Stimulated activated effector memory CD8-positive, alpha-beta T cell treated with anti-CD3 and anti-CD28 coated beads, Interleukin-12 subunit alpha, Interleukin-12 subunit beta, amount 100 ng/mL, for 72 hours (primary cell): Measurements from ENCODE around the gene FOXO3.

Experiments used
- ATAC-seq: fragments of 150-1000 bp; cut with Tn5 transposase; 2 replicates; pipeline ENCODE4 v1.10.0; 2021
- DNase-seq, 2 donors: peaks; one replicate each; pipeline ENCODE4 v3.0.0; 2021 to 2022; ENCODE audit warnings: low spot score in 2 of 2
- H3K27ac Mint-ChIP-seq: one replicate; pipeline ENCODE4 v1.8.0; 2022; ENCODE audit warnings: mild to moderate bottlenecking, mixed read lengths
- H3K36me3 Mint-ChIP-seq: one replicate; pipeline ENCODE4 v1.8.0; 2022; ENCODE audit warnings: mild to moderate bottlenecking, mixed read lengths
- H3K4me1 Mint-ChIP-seq: one replicate; pipeline ENCODE4 v1.8.0; 2022; ENCODE audit warnings: mixed read lengths
- H3K4me3 Mint-ChIP-seq: one replicate; pipeline ENCODE4 v1.8.0; 2022; ENCODE audit warnings: mild to moderate bottlenecking, mixed read lengths
- H3K9me3 Mint-ChIP-seq: one replicate; pipeline ENCODE4 v1.8.0; 2022; ENCODE audit warnings: mixed read lengths

The FOXO3 gene

DNA sequence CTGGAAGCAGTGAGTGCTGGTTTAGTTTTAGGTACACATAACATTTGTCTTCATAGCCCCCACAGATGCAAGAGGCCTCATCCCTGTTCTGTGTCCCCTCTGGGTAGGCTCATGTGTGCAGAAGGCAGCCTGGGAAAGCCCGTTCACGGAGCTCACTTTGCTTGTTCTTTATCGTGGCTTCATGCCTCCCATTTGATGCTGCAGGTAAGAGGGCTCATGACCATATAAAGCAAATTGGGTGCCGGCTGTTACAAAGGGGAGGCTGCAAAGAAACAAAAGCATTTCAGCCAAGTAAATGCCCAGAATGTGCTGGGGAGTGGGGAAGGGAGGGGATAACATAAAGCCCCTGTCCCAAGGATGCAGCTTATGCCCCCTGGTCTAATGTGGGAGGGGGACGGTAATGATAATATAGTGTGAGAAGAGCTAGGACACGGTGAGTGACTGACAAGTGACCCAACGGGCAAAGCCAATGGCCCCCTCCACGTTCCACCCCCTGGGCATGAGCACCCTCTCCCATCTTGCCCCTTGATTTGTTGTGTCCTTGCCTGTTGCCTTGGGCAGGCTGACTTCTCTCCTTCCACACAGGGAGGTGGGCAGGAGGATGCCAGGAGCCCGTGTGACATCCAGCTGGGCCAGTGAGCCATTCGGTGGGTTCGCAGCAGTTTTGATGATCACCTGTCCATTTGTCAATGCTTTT, 138.0 kb downstream of the FOXO3 start:
- H3K36me3 Mint-ChIP-seq, result no peaks in the 10 kb centered on the region
- peaks cover 15% of the 10 kb centered on the region for H3K9me3 Mint-ChIP-seq
- no peaks in the 10 kb centered on the region for H3K4me1 Mint-ChIP-seq
- no peak for ATAC-seq
- H3K4me3 Mint-ChIP-seq, result no peak overlapping the region
- no peak for DNase-seq
- H3K27ac Mint-ChIP-seq, result no peak overlapping the region

- no peaks in the 10 kb centered on the region for H3K36me3 Mint-ChIP-seq
- no peak for DNase-seq
- H3K27ac Mint-ChIP-seq, result no peak overlapping the region
- ATAC-seq, result no peak
- H3K4me3 Mint-ChIP-seq, result no peak overlapping the region
- no peaks in the 10 kb centered on the region for H3K4me1 Mint-ChIP-seq
- peaks cover 15% of the 10 kb centered on the region for H3K9me3 Mint-ChIP-seq
Observed at GRCh38 chr6:108699290-108700041, 138.7 kb downstream of the FOXO3 start.

DNA sequence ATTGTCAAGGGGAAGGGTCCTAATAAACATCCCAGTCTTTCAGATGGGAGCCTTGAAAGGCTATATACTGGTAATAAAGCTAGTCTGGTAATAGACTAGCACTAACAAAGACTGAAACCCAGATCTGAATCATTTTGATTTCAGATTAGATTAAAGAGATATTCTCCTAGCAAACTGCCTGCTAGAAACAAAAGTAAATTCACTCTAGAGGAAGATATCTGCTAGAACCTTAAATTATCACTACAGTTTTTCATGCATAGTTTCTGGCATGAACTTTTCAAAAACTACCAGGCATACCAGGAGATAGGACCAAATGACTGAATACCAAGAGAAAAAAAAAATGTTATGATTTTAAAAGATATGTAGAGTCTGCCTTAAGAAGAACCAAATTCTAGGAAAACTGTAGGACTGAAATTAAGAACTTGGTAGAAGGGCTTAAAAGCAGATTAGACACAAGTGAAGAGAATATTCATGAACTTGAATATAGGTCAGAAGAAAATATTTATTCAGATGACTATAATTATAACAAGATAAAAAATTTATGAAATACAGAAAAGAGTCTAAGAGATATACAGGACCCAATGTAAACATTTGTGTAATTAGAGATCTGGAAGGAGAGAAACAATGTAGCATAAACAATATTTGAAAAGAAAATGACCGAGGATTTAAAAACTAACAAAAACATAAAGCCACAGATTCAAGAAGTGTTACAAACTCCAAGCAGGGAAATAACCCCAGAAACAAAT, 141.6 kb downstream of the FOXO3 start:
- H3K4me1 Mint-ChIP-seq, result no peaks in the 10 kb centered on the region
- H3K36me3 Mint-ChIP-seq, result no peaks in the 10 kb centered on the region
- peaks cover 15% of the 10 kb centered on the region for H3K9me3 Mint-ChIP-seq
- ATAC-seq (no peak), DNase-seq (no peak)
- H3K4me3 Mint-ChIP-seq, result no peak overlapping the region
- no peak overlapping the region for H3K27ac Mint-ChIP-seq

GRCh38 chr6:108706649-108707048, 145.9 kb downstream of the FOXO3 start:
- DNase-seq (no peak), ATAC-seq (no peak)
- Mint-ChIP-seq H3K4me3 (no peak overlapping the region), H3K9me3 (peaks cover 9% of the 10 kb centered on the region), H3K27ac (peak overlapping the region; percentile 32), H3K36me3 (no peaks in the 10 kb centered on the region), H3K4me1 (no peaks in the 10 kb centered on the region)

GRCh38 chr6:108707328-108707976, 146.7 kb downstream of the FOXO3 start:
- H3K9me3 Mint-ChIP-seq, result peaks cover 2% of the 10 kb centered on the region
- ATAC-seq (no peak), DNase-seq (no peak)
- H3K4me3 Mint-ChIP-seq, result no peak overlapping the region
- H3K36me3 Mint-ChIP-seq, result no peaks in the 10 kb centered on the region
- no peaks in the 10 kb centered on the region for H3K4me1 Mint-ChIP-seq
- H3K27ac Mint-ChIP-seq, result no peak overlapping the region

- peaks cover 16% of the 10 kb centered on the region for H3K4me1 Mint-ChIP-seq
- no peak overlapping the region for H3K27ac Mint-ChIP-seq
- H3K9me3 Mint-ChIP-seq, result no peaks in the 10 kb centered on the region
- no peak overlapping the region for H3K4me3 Mint-ChIP-seq
- DNase-seq (no peak), ATAC-seq (no peak)
- no peaks in the 10 kb centered on the region for H3K36me3 Mint-ChIP-seq
Observed at GRCh38 chr6:108710030-108710429, 149.3 kb downstream of the FOXO3 start.

DNA sequence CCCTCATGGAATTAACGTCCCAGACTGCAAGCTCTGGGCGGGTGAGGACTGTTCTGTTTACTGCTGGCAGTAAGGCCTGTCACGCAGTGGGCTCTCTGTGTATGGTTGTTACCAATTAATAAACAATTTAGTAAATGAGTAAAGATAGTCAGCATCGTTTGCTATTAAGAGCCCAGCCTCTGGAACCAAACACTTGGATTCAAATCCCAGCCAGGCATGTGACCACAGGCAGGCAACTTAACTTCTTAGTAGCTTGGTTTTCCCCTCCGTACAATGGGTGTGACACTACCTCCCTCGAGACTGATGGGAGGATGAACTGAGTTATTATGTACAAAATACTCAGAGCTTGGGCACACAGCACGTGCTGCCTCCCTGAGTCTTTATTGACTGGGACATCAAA, 149.8 kb downstream of the FOXO3 start:
- H3K4me1 Mint-ChIP-seq, result peaks cover 21% of the 10 kb centered on the region
- DNase-seq, result no peak
- ATAC-seq, result no peak
- no peak overlapping the region for H3K4me3 Mint-ChIP-seq
- H3K27ac Mint-ChIP-seq, result no peak overlapping the region
- H3K9me3 Mint-ChIP-seq, result no peaks in the 10 kb centered on the region
- no peaks in the 10 kb centered on the region for H3K36me3 Mint-ChIP-seq

GRCh38 chr6:108711071-108711470, 150.4 kb downstream of the FOXO3 start:
- Mint-ChIP-seq H3K36me3 (no peaks in the 10 kb centered on the region), H3K27ac (no peak overlapping the region), H3K4me3 (no peak overlapping the region), H3K4me1 (peaks cover 25% of the 10 kb centered on the region), H3K9me3 (no peaks in the 10 kb centered on the region)
- no peak for DNase-seq
- no peak for ATAC-seq

DNA sequence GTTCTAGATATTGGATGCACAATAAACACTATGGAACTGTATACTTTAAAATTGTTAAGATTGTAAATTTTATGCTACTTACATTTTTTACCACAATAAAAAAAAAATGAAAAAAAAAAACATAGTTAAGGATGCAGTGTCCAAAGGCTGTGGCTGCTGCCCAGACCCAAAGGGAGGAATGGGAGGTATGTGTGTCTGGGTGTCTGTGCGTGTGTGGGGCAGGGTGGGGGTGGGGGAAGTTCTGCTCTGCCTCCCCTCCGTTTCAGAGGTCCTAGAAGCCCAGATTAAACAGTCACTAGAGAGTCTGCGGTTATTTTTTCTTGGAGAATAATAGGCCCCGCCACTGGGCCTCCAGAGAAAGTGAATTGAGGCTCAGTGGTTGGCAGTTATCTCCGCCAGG, 151.1 kb downstream of the FOXO3 start:
- peaks cover 25% of the 10 kb centered on the region for H3K4me1 Mint-ChIP-seq
- DNase-seq (no peak), ATAC-seq (no peak)
- H3K27ac Mint-ChIP-seq, result no peak overlapping the region
- H3K9me3 Mint-ChIP-seq, result no peaks in the 10 kb centered on the region
- no peaks in the 10 kb centered on the region for H3K36me3 Mint-ChIP-seq
- no peak overlapping the region for H3K4me3 Mint-ChIP-seq

- H3K4me3 Mint-ChIP-seq, result no peak overlapping the region
- H3K36me3 Mint-ChIP-seq, result no peaks in the 10 kb centered on the region
- DNase-seq (no peak), ATAC-seq (no peak)
- H3K27ac Mint-ChIP-seq, result no peak overlapping the region
- H3K4me1 Mint-ChIP-seq, result peaks cover 25% of the 10 kb centered on the region
- H3K9me3 Mint-ChIP-seq, result no peaks in the 10 kb centered on the region
Observed at GRCh38 chr6:108712946-108713345, 152.2 kb downstream of the FOXO3 start.

DNA sequence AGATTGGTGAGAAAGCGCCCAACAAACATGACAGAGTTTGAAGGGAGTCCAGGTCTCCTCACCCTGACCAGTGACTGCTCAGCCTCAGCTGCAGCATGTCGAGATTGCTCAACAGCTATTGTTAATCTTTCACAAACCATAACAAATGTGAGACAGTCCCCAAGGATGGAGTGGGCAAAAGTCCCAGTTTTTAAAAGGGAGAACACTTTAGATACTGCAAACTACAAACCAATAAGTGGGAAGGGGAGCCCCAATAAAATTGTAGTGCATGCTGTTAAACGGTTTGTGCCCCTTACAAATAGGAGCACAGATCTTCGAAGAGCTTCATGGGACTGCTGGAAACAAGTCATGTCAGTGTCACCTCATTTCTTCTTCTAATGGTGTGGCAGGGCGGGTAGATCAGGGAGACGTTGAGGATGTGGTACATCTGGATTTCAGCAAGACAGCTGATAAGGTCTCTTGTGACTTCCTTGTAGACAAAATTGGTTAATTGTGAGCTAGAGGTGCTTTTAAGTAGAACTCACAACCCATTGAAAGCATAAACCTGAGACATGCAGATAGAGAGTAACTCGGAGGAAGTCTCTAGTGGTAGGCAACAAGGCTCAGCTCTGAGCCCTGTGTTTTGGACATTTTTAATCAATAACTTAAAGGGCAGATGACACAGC, 153.5 kb downstream of the FOXO3 start:
- Mint-ChIP-seq H3K36me3 (no peaks in the 10 kb centered on the region), H3K9me3 (no peaks in the 10 kb centered on the region), H3K4me1 (peaks cover 25% of the 10 kb centered on the region), H3K27ac (peak overlapping the region; percentile 2), H3K4me3 (no peak overlapping the region)
- DNase-seq (no peak), ATAC-seq (peak; percentile 63)

DNA sequence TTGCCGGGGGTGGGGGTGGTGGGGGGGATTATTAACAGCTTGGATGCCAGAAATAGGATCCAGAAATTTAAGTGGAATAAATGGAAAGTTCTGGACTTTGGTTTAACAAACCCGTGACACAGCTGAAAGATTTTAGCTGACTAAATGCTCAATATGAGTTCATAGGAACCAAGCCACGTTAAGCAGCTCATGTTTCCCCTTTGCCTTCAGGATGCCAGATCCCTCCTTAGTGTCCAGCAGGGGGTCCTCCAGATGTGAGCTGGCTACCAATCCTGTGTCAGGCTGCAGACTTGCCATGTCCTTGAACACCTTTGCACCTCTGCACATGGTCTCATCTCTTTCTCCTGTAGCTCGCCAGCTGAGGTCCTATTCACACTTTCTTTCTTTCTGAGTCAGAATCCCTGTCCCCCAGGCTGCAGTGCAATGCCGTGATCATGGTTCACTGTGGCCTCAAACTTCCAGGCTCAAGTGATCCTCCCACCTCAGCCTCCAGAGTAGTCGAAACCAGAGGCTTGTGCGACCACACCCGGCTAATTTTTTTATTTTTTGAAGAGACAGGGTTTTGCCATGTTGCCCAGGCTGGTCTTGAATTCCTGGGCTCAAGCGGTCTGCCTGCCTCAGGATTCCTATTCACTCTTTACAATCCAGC, 154.2 kb downstream of the FOXO3 start:
- peak; percentile 28 for ATAC-seq
- no peak for DNase-seq
- Mint-ChIP-seq H3K36me3 (no peaks in the 10 kb centered on the region), H3K9me3 (no peaks in the 10 kb centered on the region), H3K27ac (peak overlapping the region; percentile 42), H3K4me1 (peaks cover 25% of the 10 kb centered on the region), H3K4me3 (no peak overlapping the region)

- Mint-ChIP-seq H3K27ac (peak overlapping the region; percentile 42), H3K4me1 (peaks cover 25% of the 10 kb centered on the region)
- no peak for ATAC-seq
Observed at GRCh38 chr6:108715832-108716231, 155.1 kb downstream of the FOXO3 start.

More at GRCh38 chr6:108715832-108716231, 155.1 kb downstream of the FOXO3 start:
- DNase-seq, result no peak
- Mint-ChIP-seq H3K9me3 (no peaks in the 10 kb centered on the region), H3K36me3 (no peaks in the 10 kb centered on the region), H3K4me3 (no peak overlapping the region)
